NCI-H2196 treated with DMSO at 0.1 percent for 48 hours (cell line): ENCODE data around the gene DLG2.

Experiments used
- DNase-seq: peaks from one replicate; lab custom pipeline; 2025; ENCODE audit not compliant: unreplicated experiment; lab: John Stamatoyannopoulos, UW

DLG2 gene

GRCh38 chr11:84243629-84244263 lies 1383.4 kb downstream of the DLG2 start:
- DNase-seq: no peak

DNA sequence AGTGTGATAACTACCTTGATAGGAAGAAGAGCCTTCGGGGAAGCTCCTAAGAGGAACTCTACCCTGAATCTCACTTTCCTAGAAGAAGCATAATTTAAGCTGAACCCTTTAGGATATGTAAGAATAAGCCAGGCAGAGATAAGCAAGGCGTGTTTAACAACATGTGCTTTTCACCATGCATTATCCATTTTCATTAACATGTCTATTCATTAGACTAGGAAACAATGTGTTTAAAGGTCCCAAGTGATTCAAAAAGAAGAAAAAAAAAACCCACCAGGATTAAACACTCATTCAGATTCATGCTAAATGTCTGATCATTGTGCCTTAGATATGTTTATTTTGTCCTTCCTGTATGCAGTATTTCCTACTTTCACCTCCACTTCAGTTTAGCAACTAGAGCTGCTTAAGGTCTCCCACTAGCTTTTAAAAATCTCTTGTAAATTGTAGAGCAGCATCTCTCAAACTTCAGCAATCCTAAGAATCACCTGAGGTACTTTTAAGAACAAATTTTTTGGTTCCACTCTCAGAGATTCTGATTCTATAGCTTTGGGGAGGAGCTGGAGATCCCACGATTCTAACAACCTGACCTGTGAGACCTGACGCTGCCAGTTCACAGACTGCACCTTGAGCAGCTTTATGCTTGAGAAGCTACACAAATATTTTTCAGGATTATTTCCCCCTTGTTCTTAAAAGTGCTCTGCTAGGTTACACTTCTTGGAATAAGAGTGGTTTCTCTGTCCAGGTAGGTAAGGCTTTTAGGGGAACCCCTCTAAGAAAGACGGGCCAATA lies 1385.6 kb downstream of the DLG2 start:
- no peak for DNase-seq

DNA sequence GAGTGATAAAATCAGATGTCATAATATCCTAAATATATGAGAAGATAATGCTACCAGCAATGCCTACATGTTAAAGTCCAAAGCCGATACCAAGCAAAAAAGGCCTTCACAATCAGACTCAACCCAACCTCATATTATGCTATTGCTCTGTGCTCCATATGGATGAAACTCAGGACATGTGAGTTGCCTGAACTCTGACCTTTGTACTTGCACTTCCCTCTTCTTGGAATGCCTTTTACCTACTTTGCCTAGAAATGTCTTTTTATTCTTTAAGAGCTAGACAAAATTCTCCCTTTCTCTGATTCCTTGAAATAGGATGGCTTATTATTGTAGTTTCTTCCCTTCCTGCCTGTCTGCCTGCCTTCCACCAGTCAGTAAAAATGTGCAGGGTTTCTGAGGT lies 1386.3 kb downstream of the DLG2 start:
- no peak for DNase-seq

- DNase-seq: no peak
These were observed 1390.7 kb downstream of the DLG2 start for GRCh38 chr11:84236436-84236835.

DNA sequence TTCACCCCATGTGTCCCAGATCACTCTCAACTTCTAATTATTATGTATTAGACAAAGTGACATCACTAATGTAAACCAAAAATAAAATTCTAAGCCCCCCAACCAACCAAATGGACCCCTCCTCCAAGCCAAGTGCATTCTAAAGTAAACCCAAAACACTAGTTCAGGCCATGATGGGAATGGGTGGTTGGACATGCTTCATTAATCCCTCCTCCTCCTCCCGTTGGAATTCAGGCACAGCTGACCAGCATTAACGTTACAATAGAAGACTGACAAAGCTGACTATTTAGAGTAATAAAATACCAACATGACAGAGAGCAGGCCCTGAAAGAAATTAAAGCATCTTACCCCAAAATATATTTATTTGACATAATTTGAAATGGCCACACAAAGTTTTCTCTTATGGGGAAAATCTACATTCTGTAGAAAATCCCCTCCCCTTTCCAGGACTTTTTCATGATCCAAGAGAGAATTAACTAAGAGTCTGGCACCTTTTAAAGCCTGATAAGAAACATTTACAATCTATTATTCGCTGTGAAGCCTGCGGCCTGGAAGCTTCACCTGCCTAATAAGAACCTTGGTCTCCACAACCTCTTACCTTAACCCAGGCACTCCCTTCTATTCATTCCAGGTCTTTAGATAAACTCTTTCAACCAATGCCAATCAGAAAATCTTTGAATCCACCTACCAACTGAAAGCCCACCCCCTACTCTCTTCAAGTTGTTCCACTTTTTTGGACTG lies 1392.5 kb downstream of the DLG2 start:
- DNase-seq: no peak

DNA sequence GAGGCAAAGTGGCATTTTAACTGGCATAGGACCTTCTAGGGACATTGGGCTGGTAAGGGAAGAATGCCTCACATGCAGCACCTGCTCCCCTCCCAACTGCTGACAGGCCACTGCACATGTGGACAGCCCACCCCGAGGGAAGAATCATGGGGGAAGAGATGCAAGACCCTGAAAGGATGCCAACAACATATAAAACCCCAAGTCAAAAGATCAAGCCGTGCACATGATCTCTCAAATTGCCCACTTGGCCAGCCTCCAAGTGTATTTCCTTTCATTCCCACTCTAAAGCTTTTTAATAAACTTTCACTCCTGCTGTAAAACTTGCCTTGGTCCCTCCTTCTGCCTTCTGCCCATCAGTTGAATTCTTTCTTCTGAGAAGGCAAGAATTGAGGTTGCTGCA lies 1393.1 kb downstream of the DLG2 start:
- DNase-seq: no peak

DNA sequence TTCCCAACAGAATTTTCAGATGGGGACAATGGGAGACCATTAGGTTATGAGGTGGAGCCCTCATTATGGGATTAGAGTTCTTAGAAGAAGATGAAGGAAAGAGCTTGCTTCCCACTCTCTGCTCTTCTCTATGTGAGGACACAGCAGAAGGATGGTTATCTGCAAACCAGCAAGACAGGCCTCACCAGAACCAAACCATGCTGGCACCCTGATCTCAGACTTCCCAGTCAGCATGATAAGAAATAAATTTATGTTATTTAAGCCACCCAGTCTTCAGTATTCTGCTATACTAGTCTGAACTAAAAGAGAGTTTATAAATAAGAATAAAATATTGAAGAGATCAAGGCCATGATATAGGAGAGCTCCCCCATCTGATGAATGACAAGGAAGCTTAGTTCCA lies 1394.6 kb downstream of the DLG2 start:
- DNase-seq: no peak

DNA sequence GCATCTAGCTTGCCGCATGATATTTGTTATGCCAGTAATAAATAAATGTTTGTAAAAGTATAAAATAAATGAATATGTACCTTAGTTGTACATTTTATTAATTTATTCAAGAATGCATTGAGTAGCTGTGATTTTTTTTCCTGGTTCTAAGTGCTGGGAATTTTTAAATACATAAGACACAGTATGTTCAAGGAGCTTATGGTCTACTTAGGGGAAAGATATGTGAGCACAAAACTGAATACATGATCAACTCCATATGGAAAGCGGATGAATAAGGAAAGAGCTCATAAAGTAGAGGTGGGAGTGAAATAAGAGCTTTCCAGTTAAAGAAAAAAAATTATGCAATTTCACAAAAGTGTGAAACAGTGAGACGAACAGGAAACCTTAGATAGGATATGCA lies 1396.7 kb downstream of the DLG2 start:
- no peak for DNase-seq

GRCh38 chr11:84227970-84228665 lies 1399.0 kb downstream of the DLG2 start:
- no peak for DNase-seq

DNA sequence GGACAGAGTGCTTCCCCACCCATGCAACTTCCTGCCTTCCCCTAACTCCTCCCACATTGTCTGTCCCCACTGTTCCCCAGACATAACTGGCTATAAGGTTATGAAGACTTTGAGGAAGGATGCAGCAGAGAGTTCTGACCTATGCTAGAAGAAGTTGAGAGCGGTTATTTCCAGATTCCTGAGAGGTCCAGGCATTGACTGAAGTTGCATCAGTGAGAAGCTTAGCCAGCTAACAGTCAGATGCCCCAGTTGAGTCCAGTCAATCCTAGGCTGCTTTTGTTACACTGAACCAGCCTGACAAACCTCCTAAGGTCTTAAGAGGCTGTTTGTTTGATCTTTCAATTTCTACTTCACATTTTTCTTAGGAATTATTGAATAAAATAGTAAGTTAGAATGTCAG lies 1403.1 kb downstream of the DLG2 start:
- no peak for DNase-seq

DNA sequence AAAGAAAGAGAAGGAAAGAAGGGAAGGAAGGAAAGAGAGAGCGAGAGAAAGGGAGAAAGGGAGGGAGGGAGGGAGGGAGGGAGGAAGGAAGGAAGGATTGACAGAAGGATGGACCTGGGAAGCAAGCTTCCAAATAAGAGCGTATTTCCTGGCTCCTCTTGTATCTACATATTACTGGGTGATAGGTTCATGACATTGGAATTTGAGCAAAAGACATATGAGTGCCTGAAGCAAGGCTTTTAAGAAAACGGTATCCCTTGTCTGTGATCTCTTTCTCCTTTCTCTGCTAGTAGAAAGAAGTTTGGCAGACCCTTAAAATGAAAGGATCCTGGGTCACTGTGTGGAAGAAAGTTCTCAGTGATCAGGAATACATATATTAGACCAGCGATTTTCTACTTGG lies 1408.8 kb downstream of the DLG2 start:
- no peak for DNase-seq

DNA sequence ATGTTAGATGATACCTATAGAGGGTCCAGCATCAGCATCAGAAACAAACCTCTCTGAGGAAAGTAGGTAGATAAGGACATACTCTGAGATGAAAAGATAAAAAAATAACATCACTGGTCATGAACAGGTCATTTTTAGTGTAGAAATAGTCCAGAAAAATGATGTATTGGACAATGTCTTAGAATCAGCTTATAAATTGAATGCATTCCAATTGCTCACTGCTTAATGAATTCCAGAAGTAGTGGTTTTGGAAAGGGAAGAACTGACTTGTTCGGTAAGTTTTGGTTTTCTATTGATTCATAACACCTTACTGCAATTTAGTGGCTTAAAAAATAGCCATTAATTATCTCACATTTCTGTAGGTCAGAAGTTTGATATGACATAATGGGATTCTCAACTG lies 1411.5 kb downstream of the DLG2 start:
- DNase-seq: no peak

DNA sequence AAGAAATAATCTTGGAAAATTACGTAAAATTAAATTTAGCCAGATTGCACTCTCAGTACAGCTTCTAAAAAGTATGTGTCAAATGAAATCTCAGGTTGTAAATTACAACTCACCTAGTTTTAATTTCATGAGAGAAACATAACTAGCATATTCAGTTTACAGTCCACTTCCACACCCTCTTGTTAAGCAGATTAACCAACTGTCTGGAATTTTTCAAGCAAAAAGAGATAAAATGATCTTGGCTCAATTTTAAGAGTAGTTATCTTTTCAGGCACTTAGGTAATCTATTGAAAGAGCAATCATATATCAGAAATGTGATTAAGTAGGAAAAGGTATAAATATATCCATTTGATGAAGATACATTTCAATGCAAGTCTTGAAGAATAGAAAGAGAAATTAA lies 1412.6 kb downstream of the DLG2 start:
- DNase-seq: no peak

DNA sequence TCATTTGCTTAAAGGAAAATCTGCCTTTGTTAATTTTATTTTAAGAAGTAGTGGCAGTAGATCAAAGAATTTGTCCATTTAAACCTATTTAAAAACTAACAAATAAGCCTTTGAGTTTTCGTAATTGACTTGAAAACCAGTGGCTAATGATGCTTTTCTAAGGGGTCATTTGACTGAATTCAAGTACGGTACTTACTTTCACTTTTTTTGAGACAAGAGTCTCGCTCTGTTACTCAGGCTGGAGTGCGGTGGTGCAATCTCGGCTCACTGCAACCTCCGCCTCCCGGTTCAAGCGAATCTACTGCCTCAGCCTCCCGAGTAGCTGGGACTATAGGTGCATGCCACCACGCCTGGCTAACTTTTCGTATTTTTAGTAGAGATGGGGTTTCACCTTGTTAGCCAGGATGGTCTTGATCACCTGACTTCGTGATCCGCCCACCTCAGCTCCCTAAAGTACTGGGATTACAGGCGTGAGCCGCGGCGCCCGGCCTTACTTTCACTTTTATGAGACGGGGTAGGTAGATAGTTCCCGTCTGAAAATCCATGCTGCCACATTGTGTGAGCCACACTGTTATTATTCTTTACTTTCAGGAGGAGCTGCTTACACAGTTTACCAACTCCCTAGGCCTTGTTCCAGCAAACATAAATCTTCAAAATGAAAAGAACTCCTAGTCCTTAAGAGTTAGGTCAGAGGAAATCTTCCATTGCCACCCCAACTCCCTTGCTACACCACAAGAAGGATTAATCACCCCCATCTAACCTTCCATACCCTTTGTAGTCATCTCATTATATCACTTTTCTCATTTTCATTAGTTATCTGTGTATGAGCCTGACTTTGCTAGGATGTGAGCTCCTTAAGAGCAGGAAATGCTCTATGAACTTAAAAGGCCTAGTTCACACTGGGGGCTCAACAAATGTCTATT lies 1414.4 kb downstream of the DLG2 start:
- DNase-seq: no peak

DNA sequence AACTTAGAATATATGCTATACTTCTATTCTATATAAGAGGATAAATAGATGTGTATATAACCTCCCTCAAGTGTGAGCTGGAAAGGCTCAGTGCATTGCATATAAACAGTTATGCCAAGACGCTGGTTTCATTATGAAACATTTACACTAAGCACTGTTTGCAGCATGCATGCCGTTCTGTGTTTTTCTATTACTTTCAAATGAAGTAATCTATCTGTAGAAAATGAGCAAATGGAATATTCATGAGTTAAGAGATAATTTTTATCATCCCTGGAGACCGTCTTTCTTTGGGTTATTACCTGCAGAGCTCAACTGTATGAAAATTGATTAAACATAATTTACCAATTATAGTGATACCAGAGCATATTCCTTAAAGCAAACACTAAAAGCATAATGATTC lies 1415.2 kb downstream of the DLG2 start:
- DNase-seq: no peak

GRCh38 chr11:84194696-84195095 lies 1432.4 kb downstream of the DLG2 start:
- DNase-seq: no peak

DNA sequence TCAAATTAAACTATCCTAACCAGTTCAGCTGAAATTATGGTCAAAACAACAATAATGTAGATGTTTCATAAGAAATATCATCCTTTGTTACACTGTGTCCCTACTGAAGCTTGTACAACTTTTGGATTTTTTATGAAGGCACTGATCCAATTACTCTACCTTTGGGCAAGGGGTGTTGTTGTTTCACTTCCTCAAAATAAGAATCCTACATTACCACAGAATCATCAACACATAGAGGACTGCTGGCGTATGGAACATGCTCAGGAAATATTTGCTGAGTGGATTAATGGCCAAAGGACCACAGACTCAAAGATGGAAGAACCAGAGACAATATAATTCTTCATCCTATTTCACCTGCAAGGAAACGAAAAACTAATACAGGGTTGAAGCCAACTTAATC lies 1433.4 kb downstream of the DLG2 start:
- no peak for DNase-seq

- DNase-seq: no peak
These were observed 1438.6 kb downstream of the DLG2 start for GRCh38 chr11:84188521-84188920.

GRCh38 chr11:84173078-84173477 lies 1454.1 kb downstream of the DLG2 start:
- no peak for DNase-seq

DNA sequence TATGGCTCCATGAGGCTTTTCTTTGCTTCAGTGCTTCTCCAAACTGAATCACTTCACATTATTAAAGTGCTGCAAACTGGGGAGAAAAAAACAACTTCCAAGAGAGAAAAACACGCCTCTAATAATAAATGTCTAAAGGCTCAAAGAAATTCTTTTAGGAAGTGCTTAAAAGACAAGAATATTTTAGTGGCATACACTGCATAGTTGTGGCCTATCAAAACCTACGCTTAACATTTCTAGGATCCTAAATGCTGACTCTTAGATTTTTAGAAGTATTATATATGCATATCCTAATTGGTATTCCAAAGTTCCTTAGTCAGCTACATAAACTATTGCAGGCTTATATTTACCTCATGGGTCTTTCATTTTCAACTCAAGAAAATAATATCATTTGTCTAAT lies 1462.0 kb downstream of the DLG2 start:
- no peak for DNase-seq

GRCh38 chr11:84164728-84165127 lies 1462.4 kb downstream of the DLG2 start:
- DNase-seq: no peak
